ENCODE data around the gene SOX6.

DNA sequence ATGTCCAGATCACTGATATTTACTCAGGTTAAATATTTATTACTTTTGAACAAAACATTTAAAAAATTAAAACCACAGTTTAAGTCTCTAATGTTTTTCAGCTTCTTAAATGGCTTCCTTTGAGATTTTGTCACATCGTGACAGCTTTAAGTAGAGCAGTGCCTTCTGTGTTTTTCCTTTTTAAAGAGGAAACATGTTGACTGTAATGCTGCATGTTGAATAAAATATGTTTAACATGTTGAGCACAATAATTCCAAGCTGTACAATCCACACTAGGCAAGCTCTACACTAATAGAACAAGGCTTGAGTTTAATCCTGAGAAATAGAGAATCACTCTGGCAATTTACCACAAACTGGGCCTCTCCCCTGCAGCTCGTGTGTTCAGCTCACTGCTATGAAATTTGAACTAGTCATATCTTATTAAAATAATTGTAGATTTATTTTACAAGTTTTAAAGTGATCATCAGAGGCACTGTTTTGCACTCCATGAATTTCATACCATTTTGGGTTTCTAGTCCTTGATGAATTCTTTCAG, 368.3 kb downstream of the SOX6 start:
- no peak for TF ChIP-seq POLR2A (IDR thresholded peaks at IDR 0.05)
- TF ChIP-seq, protein P1, sequence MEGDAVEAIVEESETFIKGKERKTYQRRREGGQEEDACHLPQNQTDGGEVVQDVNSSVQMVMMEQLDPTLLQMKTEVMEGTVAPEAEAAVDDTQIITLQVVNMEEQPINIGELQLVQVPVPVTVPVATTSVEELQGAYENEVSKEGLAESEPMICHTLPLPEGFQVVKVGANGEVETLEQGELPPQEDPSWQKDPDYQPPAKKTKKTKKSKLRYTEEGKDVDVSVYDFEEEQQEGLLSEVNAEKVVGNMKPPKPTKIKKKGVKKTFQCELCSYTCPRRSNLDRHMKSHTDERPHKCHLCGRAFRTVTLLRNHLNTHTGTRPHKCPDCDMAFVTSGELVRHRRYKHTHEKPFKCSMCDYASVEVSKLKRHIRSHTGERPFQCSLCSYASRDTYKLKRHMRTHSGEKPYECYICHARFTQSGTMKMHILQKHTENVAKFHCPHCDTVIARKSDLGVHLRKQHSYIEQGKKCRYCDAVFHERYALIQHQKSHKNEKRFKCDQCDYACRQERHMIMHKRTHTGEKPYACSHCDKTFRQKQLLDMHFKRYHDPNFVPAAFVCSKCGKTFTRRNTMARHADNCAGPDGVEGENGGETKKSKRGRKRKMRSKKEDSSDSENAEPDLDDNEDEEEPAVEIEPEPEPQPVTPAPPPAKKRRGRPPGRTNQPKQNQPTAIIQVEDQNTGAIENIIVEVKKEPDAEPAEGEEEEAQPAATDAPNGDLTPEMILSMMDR (IDR thresholded peaks at IDR 0.05): no peak
- no peak for TF ChIP-seq EP300 (IDR thresholded peaks at IDR 0.05)
